Fibroblast of the aortic adventitia (primary cell): ENCODE data around the gene KANK3. TPM values are rescaled to one million over a fixed set of nuclear protein-coding genes. Genes with fewer than 3 reads are reported as not detected.
"Not testable (repeated sequence)": the region's sequence is repeated elsewhere in the genome, so short reads cannot be mapped to it uniquely, and the experiment has no call there.

ENCODE experiments used
- DNase-seq: peaks from one replicate; pipeline ENCODE4 v3.0.0-alpha.2; 2010; ENCODE audit warnings: low read depth
- H3K4me3 ChIP-seq: 2 replicates; pipeline ENCODE4 v1.5.1; 2011; ENCODE audit warnings: low read depth, mild to moderate bottlenecking, control low read depth, low read length, moderate library complexity
- CTCF ChIP-seq: IDR thresholded peaks from 2 replicates; pipeline ENCODE4 v1.5.1; 2011; ENCODE audit warnings: mild to moderate bottlenecking, low read length, control low read depth, inconsistent platforms; ENCODE audit not compliant: insufficient read depth
- total RNA-seq: library from RNA; depleted of rRNA; stranded (reverse); fragments of >200 nt; gene quantifications from 2 replicates; pipeline ENCODE4 v1.2.3, GENCODE V29; 2012; ENCODE audit warnings: low replicate concordance

Gene KANK3
- total RNA-seq, 1 donor, result 0.09 TPM

- DNase-seq, result no peak
- no peak overlapping the region for H3K4me3 ChIP-seq
- no peak for TF ChIP-seq CTCF
These were observed 44.9 kb upstream of the KANK3 start for GRCh38 chr19:8387688-8388611.

- no peak for DNase-seq
- no peak overlapping the region for H3K4me3 ChIP-seq
- no peak for TF ChIP-seq CTCF
These were observed 43.9 kb upstream of the KANK3 start for GRCh38 chr19:8386990-8387389.

GRCh38 chr19:8386419-8386818 is 43.4 kb upstream of the KANK3 start:
- not testable (repeated sequence) for DNase-seq, H3K4me3 ChIP-seq

- H3K4me3 ChIP-seq, DNase-seq: not testable (repeated sequence)
These were observed 42.5 kb upstream of the KANK3 start for GRCh38 chr19:8385566-8385965.

- H3K4me3 ChIP-seq, DNase-seq: not testable (repeated sequence)
These were observed 42.0 kb upstream of the KANK3 start for GRCh38 chr19:8385103-8385502.

- DNase-seq, H3K4me3 ChIP-seq: not testable (repeated sequence)
These were observed 41.5 kb upstream of the KANK3 start for GRCh38 chr19:8384569-8384968.

- DNase-seq, H3K4me3 ChIP-seq: not testable (repeated sequence)
These were observed 36.3 kb upstream of the KANK3 start for GRCh38 chr19:8379156-8379891.

- H3K4me3 ChIP-seq, result no peak overlapping the region
- no peak for DNase-seq
- TF ChIP-seq CTCF, result no peak
These were observed 34.5 kb upstream of the KANK3 start for GRCh38 chr19:8377598-8377997.

- H3K4me3 ChIP-seq, DNase-seq: not testable (repeated sequence)
These were observed 33.4 kb upstream of the KANK3 start for GRCh38 chr19:8376373-8376974.

GRCh38 chr19:8375766-8376165 is 32.7 kb upstream of the KANK3 start:
- not testable (repeated sequence) for DNase-seq, H3K4me3 ChIP-seq
